B cell (primary cell): Measurements from ENCODE around the gene ARHGAP31. TPM values are rescaled to one million over a fixed set of nuclear protein-coding genes. Genes with fewer than 3 reads are reported as not detected.

ENCODE experiments used
- ATAC-seq: fragments of 200-7000 bp; cut with Tn5 transposase; one replicate; pipeline ENCODE4 v1.10.0; 2021; ENCODE audit warnings: low read depth, mild to moderate bottlenecking, moderate number of reproducible peaks, moderate library complexity
- CTCF ChIA-PET: fragments of 350-600 bp; sonication (Branson Sonifier 250); formaldehyde crosslinking; loops from one replicate; lab custom pipeline; 2021; ENCODE audit warnings: antibody characterized with exemption, inconsistent platforms; lab: Charles Lee
- POLR2A ChIA-PET: fragments of 350-600 bp; sonication (Branson Sonifier 250); formaldehyde crosslinking; loops from one replicate; lab custom pipeline; 2021; ENCODE audit warnings: antibody characterized with exemption; lab: Charles Lee
- DNase-seq: peaks from one replicate; pipeline ENCODE4 v3.0.0; 2013
- H2AFZ ChIP-seq: 2 replicates; pipeline ENCODE4 v1.6.1; 2012; ENCODE audit warnings: mild to moderate bottlenecking, low read depth, low read length; ENCODE audit not compliant: insufficient read depth, poor library complexity, severe bottlenecking
- H3K27ac ChIP-seq, 2 donors: 1 replicate in 1 of 2; 2 replicates in 1 of 2; pipeline ENCODE4 v1.5.1; 2012 to 2013; ENCODE audit warnings: low read length in 2 of 2, mild to moderate bottlenecking in 2 of 2, moderate library complexity in 1 of 2
- H3K27me3 ChIP-seq, 4 experiments: fragments of 200-600 bp in 1 of 4; sonication (generic) in 1 of 4; replicated peaks in 1 of 4; 1 replicate in 2 of 4; 2 replicates in 2 of 4; pipeline versions ENCODE4 v1.6.1 to v1.7.0; 2013 to 2016; ENCODE audit warnings: low read length in 3 of 4, mild to moderate bottlenecking in 2 of 4, mixed read lengths in 1 of 4, moderate library complexity in 1 of 4; ENCODE audit not compliant: insufficient read depth in 4 of 4, control insufficient read depth in 3 of 4; ENCODE audit errors: control extremely low read depth in 1 of 4
- H3K36me3 ChIP-seq, 2 experiments: replicated peaks in 1 of 2; 1 replicate in 1 of 2; 2 replicates in 1 of 2; pipeline versions ENCODE4 v1.6.1 to v1.7.1; 2013; ENCODE audit warnings: low read length in 1 of 2; ENCODE audit not compliant: insufficient read depth in 2 of 2, control insufficient read depth in 1 of 2; ENCODE audit errors: control extremely low read depth in 1 of 2, extremely low read depth in 1 of 2
- H3K4me1 ChIP-seq, 2 donors: fragments of 200-600 bp in 1 of 2; sonication (generic) in 1 of 2; 1 replicate in 1 of 2; 2 replicates in 1 of 2; pipeline versions ENCODE4 v1.5.1 to v1.6.1; 2013 to 2017; ENCODE audit warnings: low read length in 2 of 2; ENCODE audit not compliant: control insufficient read depth in 2 of 2, insufficient read depth in 2 of 2
- H3K4me2 ChIP-seq: replicated peaks from 2 replicates; pipeline ENCODE3; 2012; ENCODE audit warnings: mild to moderate bottlenecking, low read depth, low read length; ENCODE audit not compliant: poor library complexity, severe bottlenecking
- H3K4me3 ChIP-seq, 5 experiments: fragments of 200-600 bp in 1 of 5; sonication (generic) in 1 of 5; 1 replicate in 3 of 5; 2 replicates in 2 of 5; pipeline versions ENCODE4 v1.5.1 to v1.7.0; 2011 to 2016; ENCODE audit warnings: low read length in 4 of 5, mild to moderate bottlenecking in 4 of 5, low read depth in 2 of 5, control low read depth in 1 of 5, moderate library complexity in 1 of 5; ENCODE audit not compliant: insufficient read depth in 1 of 5; ENCODE audit errors: control extremely low read depth in 1 of 5, extremely low read depth in 1 of 5
- H3K79me2 ChIP-seq: fragments of 200-600 bp; sonication (generic); one replicate; pipeline ENCODE4 v1.6.0; 2016; ENCODE audit warnings: low read length; ENCODE audit not compliant: control insufficient read depth, insufficient read depth
- H3K9ac ChIP-seq: fragments of 200-600 bp; sonication (generic); 2 replicates; pipeline ENCODE4 v1.6.1; 2017; ENCODE audit warnings: mild to moderate bottlenecking, low read length, moderate library complexity
- H3K9me3 ChIP-seq, 3 donors: one replicate each; pipeline versions ENCODE4 v1.6.1 to v1.7.1; 2013; ENCODE audit warnings: low read length in 2 of 3; ENCODE audit not compliant: control insufficient read depth in 2 of 3, insufficient read depth in 1 of 3; ENCODE audit errors: control extremely low read depth in 1 of 3
- H4K20me1 ChIP-seq: 2 replicates; pipeline ENCODE4 v1.6.0; 2012; ENCODE audit warnings: mild to moderate bottlenecking, low read length; ENCODE audit not compliant: insufficient read depth, control insufficient read depth, poor library complexity, severe bottlenecking
- H3K27ac Mint-ChIP-seq: one replicate; pipeline ENCODE4 v1.8.0; 2021; ENCODE audit warnings: mixed read lengths
- H3K27me3 Mint-ChIP-seq: one replicate; pipeline ENCODE4 v1.8.0; 2021; ENCODE audit warnings: mixed read lengths
- H3K4me1 Mint-ChIP-seq: one replicate; pipeline ENCODE4 v1.8.0; 2021; ENCODE audit warnings: mixed read lengths
- H3K4me3 Mint-ChIP-seq: one replicate; pipeline ENCODE4 v1.8.0; 2021; ENCODE audit warnings: mixed read lengths
- H3K9me3 Mint-ChIP-seq: one replicate; pipeline ENCODE4 v1.8.0; 2022; ENCODE audit warnings: mixed read lengths; ENCODE audit not compliant: insufficient read depth
- CTCF ChIP-seq: fragments of 200-600 bp; IDR thresholded peaks from one replicate; pipeline ENCODE4 v1.8.0; 2022; ENCODE audit warnings: antibody characterized with exemption, mild to moderate bottlenecking
- EZH2 ChIP-seq: IDR thresholded peaks from 2 replicates; pipeline ENCODE4 v1.6.1; 2012; ENCODE audit warnings: borderline replicate concordance, low read depth, mild to moderate bottlenecking, moderate library complexity, low read length; ENCODE audit not compliant: insufficient read depth, poor library complexity, severe bottlenecking
- WGBS: methylation state at CpG from one replicate; pipeline ENCODE4 v1.1.5; 2013; ENCODE audit warnings: missing lambda C conversion rate; ENCODE audit not compliant: insufficient coverage; 5-methylcytosine and 5-hydroxymethylcytosine counted together
- intact Hi-C: fragments of 100-400 bp; cut with micrococcal nuclease; formaldehyde crosslinking; loops from one replicate; pipeline ENCODE4 v1.10.0; 2022
- polyA plus RNA-seq: library from polyadenylated mRNA; depleted of rRNA; stranded (reverse); fragments of >200 nt; gene quantifications from 2 replicates; pipeline ENCODE4 v1.2.3, GENCODE V29; 2012
- total RNA-seq, 2 donors: library from RNA; stranded (reverse); fragments of 120-200 nt in 1 of 2; gene quantifications; 1 replicate in 1 of 2; 2 replicates in 1 of 2; pipeline versions ENCODE4 v1.2.3 to v1.2.4, GENCODE V29; 2013 to 2022

ARHGAP31 gene
- total and polyA plus RNA-seq, 2 donors (not counting 1 experiment from before 2014, with no cell fraction given), result 3.5 to 7.8 TPM

GRCh38 chr3:119453822-119454221 lies 159.6 kb downstream of the ARHGAP31 start:
- Histone ChIP-seq H3K9me3 (no peaks in the 10 kb centered on the region), H3K9ac (no peak overlapping the region), H3K4me3 (no peak overlapping the region), H3K4me1 (no peaks in the 10 kb centered on the region), H3K27me3 (no peaks in the 10 kb centered on the region), H3K4me2 (no peak overlapping the region), H3K27ac (no peak overlapping the region), H2AFZ (no peak overlapping the region), H4K20me1 (no peaks in the 10 kb centered on the region), H3K79me2 (no peaks in the 10 kb centered on the region), H3K36me3 (peaks cover 11 to 72% of the 10 kb centered on the region in 2 experiments)
- ChIA-PET POLR2A (no interaction called here), CTCF (interaction anchor here (1.7 kb wide), 1 partner anchor 227 kb away, joined by 3 read pairs; no protein-coding TSS in a partner anchor)
- DNase-seq (no peak), ATAC-seq (no peak)
- Mint-ChIP-seq H3K27ac (no peak overlapping the region), H3K4me1 (peaks cover 7% of the 10 kb centered on the region), H3K9me3 (no peaks in the 10 kb centered on the region), H3K4me3 (no peak overlapping the region), H3K27me3 (no peaks in the 10 kb centered on the region)
- no CpG with 5 or more reads among the region's 1 CpG for WGBS
- TF ChIP-seq CTCF (no peak), EZH2 (no peak)
- intact Hi-C loops, result no loop called here

GRCh38 chr3:119456469-119456868 lies 162.3 kb downstream of the ARHGAP31 start:
- H3K4me3 Mint-ChIP-seq, result no peak overlapping the region
- H3K4me1 Mint-ChIP-seq, result peaks cover 14% of the 10 kb centered on the region
- no peak for TF ChIP-seq CTCF
- TF ChIP-seq EZH2, result no peak
- H3K27me3 Mint-ChIP-seq, result no peaks in the 10 kb centered on the region
- no peaks in the 10 kb centered on the region for H3K9me3 Mint-ChIP-seq
- Histone ChIP-seq H3K4me3 (no peak overlapping the region), H3K27ac (no peak overlapping the region), H3K4me2 (no peak overlapping the region), H3K79me2 (peaks cover 12% of the 10 kb centered on the region), H3K27me3 (no peaks in the 10 kb centered on the region), H2AFZ (no peak overlapping the region), H3K36me3 (peaks cover 12 to 80% of the 10 kb centered on the region in 2 experiments), H4K20me1 (no peaks in the 10 kb centered on the region), H3K9ac (no peak overlapping the region), H3K4me1 (no peaks in the 10 kb centered on the region), H3K9me3 (no peaks in the 10 kb centered on the region)
- no peak for DNase-seq
- intact Hi-C loops, result no loop called here
- CTCF ChIA-PET, result no interaction called here
- no peak overlapping the region for H3K27ac Mint-ChIP-seq
- WGBS, result no CpG with 5 or more reads among the region's 1 CpG
- POLR2A ChIA-PET, result no interaction called here
- no peak for ATAC-seq
